NCI-H2196 treated with DMSO at 0.1 percent for 48 hours (cell line): Measurements from ENCODE around the gene MSRB3.

Experiments
- DNase-seq: peaks from one replicate; lab custom pipeline; 2025; ENCODE audit not compliant: unreplicated experiment; lab: John Stamatoyannopoulos, UW

The MSRB3 gene

GRCh38 chr12:65324551-65324950 is 46.1 kb downstream of the MSRB3 start:
- DNase-seq: no peak

GRCh38 chr12:65325183-65325582 is 46.7 kb downstream of the MSRB3 start:
- DNase-seq: no peak

GRCh38 chr12:65326616-65327015 is 48.1 kb downstream of the MSRB3 start:
- no peak for DNase-seq

GRCh38 chr12:65327207-65328076 is 49.0 kb downstream of the MSRB3 start:
- no peak for DNase-seq

- DNase-seq: no peak
Measured at GRCh38 chr12:65329721-65330120, 51.2 kb downstream of the MSRB3 start.

- no peak for DNase-seq
Measured at GRCh38 chr12:65330331-65330730, 51.8 kb downstream of the MSRB3 start.

GRCh38 chr12:65331456-65331855 is 53.0 kb downstream of the MSRB3 start:
- DNase-seq: no peak

GRCh38 chr12:65333649-65334048 is 55.2 kb downstream of the MSRB3 start:
- DNase-seq: no peak

- no peak for DNase-seq
Measured at GRCh38 chr12:65334521-65334920, 56.0 kb downstream of the MSRB3 start.

GRCh38 chr12:65335021-65335714 is 56.7 kb downstream of the MSRB3 start:
- no peak for DNase-seq

GRCh38 chr12:65335981-65336380 is 57.5 kb downstream of the MSRB3 start:
- DNase-seq: no peak

- DNase-seq: no peak
Measured at GRCh38 chr12:65339161-65339560, 60.7 kb downstream of the MSRB3 start.

GRCh38 chr12:65343230-65343629 is 64.7 kb downstream of the MSRB3 start:
- DNase-seq: no peak

GRCh38 chr12:65343801-65344200 is 65.3 kb downstream of the MSRB3 start:
- DNase-seq: no peak

- DNase-seq: no peak
Measured at GRCh38 chr12:65355461-65355860, 77.0 kb downstream of the MSRB3 start.

GRCh38 chr12:65362234-65363031 is 84.0 kb downstream of the MSRB3 start:
- DNase-seq: no peak

GRCh38 chr12:65364046-65364445 is 85.6 kb downstream of the MSRB3 start:
- no peak for DNase-seq

GRCh38 chr12:65367396-65367795 is 88.9 kb downstream of the MSRB3 start:
- no peak for DNase-seq

GRCh38 chr12:65368055-65368454 is 89.6 kb downstream of the MSRB3 start:
- no peak for DNase-seq

GRCh38 chr12:65372574-65372973 is 94.1 kb downstream of the MSRB3 start:
- no peak for DNase-seq

- DNase-seq: no peak
Measured at GRCh38 chr12:65384240-65384639, 105.8 kb downstream of the MSRB3 start.

- DNase-seq: no peak
Measured at GRCh38 chr12:65387396-65387795, 108.9 kb downstream of the MSRB3 start.
